ENCODE measurements around the gene TTL.

DNA sequence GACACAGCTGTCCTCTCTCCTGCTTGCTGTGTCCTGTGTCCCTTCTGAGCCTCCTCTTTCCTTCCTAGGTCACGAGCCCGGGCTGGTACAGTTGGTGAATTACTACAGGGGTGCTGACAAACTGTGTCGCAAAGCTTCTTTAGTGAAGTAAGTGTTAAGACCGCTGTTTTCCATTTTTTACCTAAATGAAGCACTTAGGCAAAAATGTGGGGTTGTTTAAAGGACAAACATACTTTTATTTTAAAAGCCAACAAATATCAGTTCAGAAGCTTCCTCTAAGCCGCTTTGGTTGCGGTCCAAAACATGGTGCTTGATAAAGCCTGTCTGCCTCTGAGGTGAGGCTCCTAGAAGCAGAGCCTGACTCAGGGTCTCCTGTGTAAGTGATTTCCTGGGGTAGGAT, 3.9 kb downstream of the TTL start:
- TF ChIP-seq, protein P1, sequence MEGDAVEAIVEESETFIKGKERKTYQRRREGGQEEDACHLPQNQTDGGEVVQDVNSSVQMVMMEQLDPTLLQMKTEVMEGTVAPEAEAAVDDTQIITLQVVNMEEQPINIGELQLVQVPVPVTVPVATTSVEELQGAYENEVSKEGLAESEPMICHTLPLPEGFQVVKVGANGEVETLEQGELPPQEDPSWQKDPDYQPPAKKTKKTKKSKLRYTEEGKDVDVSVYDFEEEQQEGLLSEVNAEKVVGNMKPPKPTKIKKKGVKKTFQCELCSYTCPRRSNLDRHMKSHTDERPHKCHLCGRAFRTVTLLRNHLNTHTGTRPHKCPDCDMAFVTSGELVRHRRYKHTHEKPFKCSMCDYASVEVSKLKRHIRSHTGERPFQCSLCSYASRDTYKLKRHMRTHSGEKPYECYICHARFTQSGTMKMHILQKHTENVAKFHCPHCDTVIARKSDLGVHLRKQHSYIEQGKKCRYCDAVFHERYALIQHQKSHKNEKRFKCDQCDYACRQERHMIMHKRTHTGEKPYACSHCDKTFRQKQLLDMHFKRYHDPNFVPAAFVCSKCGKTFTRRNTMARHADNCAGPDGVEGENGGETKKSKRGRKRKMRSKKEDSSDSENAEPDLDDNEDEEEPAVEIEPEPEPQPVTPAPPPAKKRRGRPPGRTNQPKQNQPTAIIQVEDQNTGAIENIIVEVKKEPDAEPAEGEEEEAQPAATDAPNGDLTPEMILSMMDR (IDR thresholded peaks at IDR 0.05), result no peak
- TF ChIP-seq POLR2A (IDR thresholded peaks at IDR 0.05) (no peak), EP300 (IDR thresholded peaks at IDR 0.05) (no peak)

All from upper lobe of left lung (tissue), 4 donors.